HFF-Myc (cell line): ENCODE measurements around the gene UBE2L6.

ENCODE experiments used
- DNase-seq: peaks from one replicate; pipeline ENCODE4 v3.0.0-alpha.2; 2011; ENCODE audit warnings: low read depth; ENCODE audit errors: extremely low read depth
- H3K4me3 ChIP-seq: replicated peaks from 2 replicates; pipeline ENCODE4 v1.5.1; 2011; ENCODE audit warnings: low read depth, mild to moderate bottlenecking, control low read depth, low read length
- CTCF ChIP-seq: IDR thresholded peaks from 2 replicates; pipeline ENCODE4 v1.5.1; 2012; ENCODE audit warnings: mild to moderate bottlenecking, low read depth, low read length, control low read depth; ENCODE audit errors: missing control alignments

Gene UBE2L6

GRCh38 chr11:57567515-57568329 is at the start of gene UBE2L6:
UBE2L6 (minus strand) TSS chr11:57567672; CDS start chr11:57567611, 61 bp downstream.
- no peak for DNase-seq
- TF ChIP-seq CTCF, result no peak
- H3K4me3 ChIP-seq, result peak within 1 kb of the TSS; percentile 69

- no peak overlapping the region for H3K4me3 ChIP-seq
- TF ChIP-seq CTCF, result no peak
- DNase-seq, result no peak
Measured at GRCh38 chr11:57616595-57616994, 49.1 kb upstream of the UBE2L6 start.

GRCh38 chr11:57615308-57615707 is 47.8 kb upstream of the UBE2L6 start:
- TF ChIP-seq CTCF, result no peak
- no peak for DNase-seq
- no peak overlapping the region for H3K4me3 ChIP-seq

GRCh38 chr11:57614234-57614772 is 46.8 kb upstream of the UBE2L6 start:
- TF ChIP-seq CTCF, result no peak
- DNase-seq, result no peak
- no peak overlapping the region for H3K4me3 ChIP-seq

- no peak for DNase-seq
- no peak overlapping the region for H3K4me3 ChIP-seq
- TF ChIP-seq CTCF, result no peak
Measured at GRCh38 chr11:57610170-57610569, 42.7 kb upstream of the UBE2L6 start.

GRCh38 chr11:57605028-57605420 is 37.6 kb upstream of the UBE2L6 start:
- no peak for TF ChIP-seq CTCF
- no peak for DNase-seq

More at GRCh38 chr11:57605028-57605420, 37.6 kb upstream of the UBE2L6 start:
- H3K4me3 ChIP-seq, result no peak overlapping the region
